Stimulated activated naive B cell treated with anti-CD40 and anti-IgM and Interleukin-4, amounts not matched to agents 10 μg/mL and 1 μg/mL and 100 μg/mL, for 72 hours (primary cell): Measurements from ENCODE around the gene NRARP.

ENCODE experiments used
- ATAC-seq, 2 donors: fragments of 150-1000 bp; cut with Tn5 transposase; replicated peaks; 2 replicates each; pipeline ENCODE4 v1.10.0; 2021; ENCODE audit warnings: moderate library complexity in 1 of 2
- DNase-seq: peaks from one replicate; pipeline ENCODE4 v3.0.0; 2021
- H3K27ac Mint-ChIP-seq: one replicate; pipeline ENCODE4 v1.8.0; 2022; ENCODE audit warnings: mild to moderate bottlenecking, mixed read lengths
- H3K27me3 Mint-ChIP-seq, 2 donors: one replicate each; pipeline ENCODE4 v1.8.0; 2022; ENCODE audit warnings: mixed read lengths in 2 of 2
- H3K36me3 Mint-ChIP-seq, 2 donors: one replicate each; pipeline ENCODE4 v1.8.0; 2022; ENCODE audit warnings: mixed read lengths in 2 of 2, mild to moderate bottlenecking in 1 of 2
- H3K4me1 Mint-ChIP-seq, 2 donors: one replicate each; pipeline ENCODE4 v1.8.0; 2022; ENCODE audit warnings: mixed read lengths in 2 of 2, mild to moderate bottlenecking in 1 of 2
- H3K4me3 Mint-ChIP-seq, 2 donors: one replicate each; pipeline ENCODE4 v1.8.0; 2022; ENCODE audit warnings: mild to moderate bottlenecking in 2 of 2, mixed read lengths in 2 of 2, moderate library complexity in 1 of 2
- H3K9me3 Mint-ChIP-seq, 2 donors: one replicate each; pipeline ENCODE4 v1.8.0; 2022; ENCODE audit warnings: mixed read lengths in 2 of 2, mild to moderate bottlenecking in 1 of 2

NRARP gene

DNA sequence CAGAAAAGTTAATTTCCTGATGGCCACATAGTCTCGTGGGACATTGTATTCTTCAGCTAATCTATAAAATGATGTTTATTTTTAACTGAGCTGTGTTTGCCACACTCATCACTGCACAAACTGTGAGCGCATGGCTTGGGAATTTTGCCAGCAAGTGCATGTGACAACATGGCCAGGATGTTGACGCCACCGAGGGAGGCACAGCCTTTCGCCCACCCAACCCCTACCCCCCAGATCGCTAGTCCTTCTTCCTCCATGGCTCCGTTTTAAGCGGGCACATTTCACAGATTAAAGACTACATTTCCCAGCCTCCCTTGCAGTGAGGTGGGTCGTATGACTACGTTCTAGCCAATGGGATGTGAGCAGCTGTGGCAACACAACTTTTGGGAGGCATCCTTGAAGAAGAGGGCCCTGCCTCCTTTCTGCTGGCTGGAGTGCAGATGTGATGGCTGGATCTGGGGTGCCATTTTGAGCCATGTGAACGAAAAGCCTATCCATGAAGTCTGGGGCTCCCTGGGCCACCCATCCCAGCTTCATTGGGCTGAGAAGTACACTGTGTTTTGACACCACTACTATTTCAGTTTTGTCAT is 7.9 kb downstream of the NRARP start:
- H3K27ac Mint-ChIP-seq = peak overlapping the region; percentile 76
- DNase-seq (no peak), ATAC-seq (peak; percentile 73 to 77)
- peaks cover 26 to 47% of the 10 kb centered on the region in 2 donors for H3K27me3 Mint-ChIP-seq
- H3K36me3 Mint-ChIP-seq = no peaks in the 10 kb centered on the region
- H3K4me1 Mint-ChIP-seq = peaks cover 11 to 21% of the 10 kb centered on the region in 2 donors
- peak overlapping the region; percentile 60 to 68 for H3K4me3 Mint-ChIP-seq
- H3K9me3 Mint-ChIP-seq = no peaks in the 10 kb centered on the region

DNA sequence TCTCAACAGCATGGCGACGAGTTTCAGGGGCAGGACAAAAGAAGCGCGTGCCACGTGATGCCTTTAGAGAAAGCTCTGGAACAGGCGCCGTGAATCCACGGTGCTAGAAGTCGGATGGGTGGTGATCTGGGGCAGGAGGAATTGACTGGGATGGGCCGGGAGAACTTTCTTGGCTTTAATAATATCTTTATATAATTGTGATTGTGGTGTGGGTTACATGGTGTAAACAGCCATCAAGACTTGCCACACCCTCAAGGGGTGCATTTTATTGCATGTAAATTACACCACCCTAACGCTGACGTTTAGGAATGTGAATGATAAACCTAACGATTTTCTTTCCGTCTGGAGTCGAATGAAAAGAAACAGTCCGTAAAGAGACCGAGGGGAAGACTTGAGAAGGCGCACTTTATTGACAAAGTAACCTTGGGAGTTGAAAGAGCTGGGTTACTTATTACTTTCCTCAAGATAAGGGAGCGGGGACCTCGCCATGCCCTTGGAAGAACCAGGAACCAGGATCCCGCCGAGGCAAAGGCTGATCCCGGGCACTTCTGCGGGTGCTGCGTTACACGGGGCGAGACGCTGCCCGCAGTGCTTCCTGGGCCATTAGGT is 8.5 kb downstream of the NRARP start:
- ATAC-seq = no peak
- H3K4me1 Mint-ChIP-seq = peaks cover 11 to 21% of the 10 kb centered on the region in 2 donors
- no peaks in the 10 kb centered on the region for H3K36me3 Mint-ChIP-seq
- peaks cover 24 to 41% of the 10 kb centered on the region in 2 donors for H3K27me3 Mint-ChIP-seq
- no peaks in the 10 kb centered on the region for H3K9me3 Mint-ChIP-seq
- no peak for DNase-seq
- no peak overlapping the region for H3K4me3 Mint-ChIP-seq
- H3K27ac Mint-ChIP-seq = no peak overlapping the region

DNA sequence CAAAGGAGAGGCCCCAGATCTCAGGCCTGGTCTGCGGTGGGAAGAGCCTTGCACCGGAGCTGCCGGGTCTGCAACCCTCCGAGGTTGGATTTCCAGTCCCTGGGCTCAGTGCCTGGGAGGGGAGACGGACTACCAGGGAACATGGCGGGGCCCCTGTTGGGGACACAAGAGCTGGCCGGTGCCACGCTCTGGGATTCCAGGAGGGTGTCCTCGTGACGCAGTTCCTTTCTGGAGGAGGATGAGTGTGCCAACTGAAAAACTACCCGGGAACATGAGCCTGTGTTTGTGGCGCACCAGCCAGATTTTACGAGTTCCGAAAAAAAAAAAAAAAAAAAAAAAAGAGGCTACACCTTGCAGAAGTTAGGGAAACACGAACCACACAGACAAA is 9.0 kb downstream of the NRARP start:
- Mint-ChIP-seq H3K36me3 (no peaks in the 10 kb centered on the region), H3K9me3 (no peaks in the 10 kb centered on the region), H3K27ac (no peak overlapping the region), H3K27me3 (peaks cover 22 to 36% of the 10 kb centered on the region in 2 donors), H3K4me3 (no peak overlapping the region), H3K4me1 (peaks cover 11 to 21% of the 10 kb centered on the region in 2 donors)
- ATAC-seq (no peak), DNase-seq (no peak)

DNA sequence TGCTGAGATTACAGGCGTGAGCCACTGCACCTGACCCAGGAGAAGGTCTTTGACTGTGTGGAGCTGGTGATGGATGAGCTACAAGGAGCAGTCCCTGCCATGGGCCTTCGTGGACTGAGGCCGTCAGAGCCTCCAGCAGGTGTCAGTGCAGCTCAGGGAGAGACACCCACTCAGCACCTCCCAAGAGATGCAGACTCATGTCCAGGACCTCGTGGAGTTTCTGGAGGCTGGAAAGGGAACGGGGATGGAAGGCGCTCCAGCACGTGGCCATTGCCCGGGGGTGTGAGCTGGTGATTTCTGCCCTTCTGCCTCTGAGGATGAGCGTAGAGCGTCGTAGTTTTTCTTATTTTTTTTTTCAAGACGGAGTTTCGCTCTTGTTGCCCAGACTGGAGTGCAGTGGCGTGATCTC is 15.1 kb downstream of the NRARP start:
- Mint-ChIP-seq H3K4me1 (peaks cover 10 to 32% of the 10 kb centered on the region in 2 donors), H3K27ac (peak overlapping the region; percentile 90), H3K36me3 (peaks cover 8 to 13% of the 10 kb centered on the region in 2 donors), H3K27me3 (no peaks in the 10 kb centered on the region), H3K9me3 (peaks cover 4% of the 10 kb centered on the region in 2 donors), H3K4me3 (no peak overlapping the region)
- ATAC-seq (peak; percentile 26 to 35), DNase-seq (no peak)

DNA sequence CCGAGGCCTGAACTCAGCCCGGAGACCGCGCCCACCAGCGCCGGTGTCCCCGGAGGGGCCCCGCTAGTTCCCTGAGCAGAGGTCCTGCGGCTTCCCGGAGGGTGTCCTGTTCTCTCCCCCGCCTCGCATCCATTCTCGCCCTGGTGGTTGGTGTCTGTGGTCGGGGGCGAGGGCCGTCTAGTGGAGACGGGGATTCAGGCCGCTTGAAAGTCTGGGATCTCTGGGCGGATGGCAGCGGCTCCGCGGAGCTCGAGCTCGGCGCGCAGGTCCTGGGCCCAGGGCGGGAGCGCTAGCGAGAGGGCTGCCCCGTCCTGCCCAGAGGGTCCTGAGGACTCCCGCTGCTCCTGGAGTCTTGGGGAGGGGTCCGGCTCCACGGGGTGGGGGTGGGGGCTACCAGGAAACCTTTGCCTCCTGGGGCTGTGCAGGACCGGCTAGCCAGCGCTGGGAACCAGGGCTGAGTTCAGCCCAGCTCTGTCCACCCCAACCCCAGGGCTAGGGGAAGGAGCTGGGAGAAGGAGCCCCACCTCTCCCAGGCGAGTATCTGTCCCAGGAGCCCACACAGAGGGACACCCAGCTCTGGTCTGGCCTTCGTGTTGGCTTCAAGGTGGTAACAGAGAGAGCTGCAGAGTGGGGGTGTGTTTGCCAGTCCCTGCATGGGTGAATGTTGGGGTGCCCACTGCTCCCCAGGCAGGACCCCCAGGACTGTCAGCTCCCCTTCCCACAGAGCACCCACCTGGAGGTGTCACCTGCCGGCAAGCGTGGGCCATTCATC is 20.5 kb downstream of the NRARP start:
- DNase-seq = no peak
- H3K36me3 Mint-ChIP-seq = peaks cover 8 to 14% of the 10 kb centered on the region in 2 donors
- peaks cover 12 to 36% of the 10 kb centered on the region in 2 donors for H3K4me1 Mint-ChIP-seq
- H3K4me3 Mint-ChIP-seq = no peak overlapping the region
- H3K27me3 Mint-ChIP-seq = no peaks in the 10 kb centered on the region
- H3K9me3 Mint-ChIP-seq = no peaks in the 10 kb centered on the region
- H3K27ac Mint-ChIP-seq = no peak overlapping the region
- no peak for ATAC-seq

DNA sequence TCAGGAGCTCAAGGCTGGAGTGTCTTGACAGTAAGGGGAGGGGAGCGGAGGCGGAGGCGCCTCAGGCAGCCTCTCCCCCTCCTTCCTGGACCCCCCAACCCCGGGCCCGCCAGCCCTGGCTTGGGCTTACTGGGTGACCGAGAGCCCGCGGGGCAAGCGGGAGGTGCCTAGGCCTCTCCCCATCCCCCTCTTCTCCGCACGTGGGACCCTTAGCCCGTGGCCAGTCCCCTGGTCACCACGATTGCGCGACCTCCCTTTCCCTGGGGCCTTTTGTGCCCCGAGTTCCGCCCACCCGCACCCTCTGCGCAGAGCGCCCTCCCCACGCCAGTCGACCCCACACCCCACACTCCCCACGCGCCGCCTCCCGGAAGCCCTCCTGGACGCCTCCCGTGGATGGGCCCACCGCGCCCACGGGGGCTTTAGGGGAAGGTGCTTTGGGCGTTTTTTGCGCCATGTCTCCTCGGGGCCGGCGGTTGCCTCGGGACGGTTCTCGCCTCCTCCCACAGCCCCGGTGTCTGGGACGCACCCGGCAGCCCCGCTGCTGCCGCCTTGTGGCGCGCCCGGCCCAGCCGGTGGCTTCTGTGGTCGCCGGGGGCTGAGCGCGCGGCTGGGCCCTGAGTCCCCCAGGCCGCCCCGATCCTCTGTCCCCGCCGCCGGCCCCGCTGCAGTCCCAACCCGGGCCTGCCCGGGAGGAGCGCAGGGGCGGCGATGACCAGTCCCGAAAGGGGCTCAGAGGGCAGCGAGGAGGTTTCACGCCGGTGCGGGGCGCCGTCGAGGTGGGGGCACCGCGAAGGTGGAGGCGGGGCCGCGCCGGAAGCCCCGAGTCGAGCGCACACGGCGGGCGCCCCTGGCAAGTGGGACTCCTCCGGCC is 21.4 kb downstream of the NRARP start:
- H3K36me3 Mint-ChIP-seq = peaks cover 8 to 14% of the 10 kb centered on the region in 2 donors
- ATAC-seq (no peak), DNase-seq (no peak)
- H3K4me1 Mint-ChIP-seq = peaks cover 17 to 36% of the 10 kb centered on the region in 2 donors
- no peaks in the 10 kb centered on the region for H3K27me3 Mint-ChIP-seq
- no peak overlapping the region for H3K27ac Mint-ChIP-seq
- no peak overlapping the region for H3K4me3 Mint-ChIP-seq
- H3K9me3 Mint-ChIP-seq = no peaks in the 10 kb centered on the region

DNA sequence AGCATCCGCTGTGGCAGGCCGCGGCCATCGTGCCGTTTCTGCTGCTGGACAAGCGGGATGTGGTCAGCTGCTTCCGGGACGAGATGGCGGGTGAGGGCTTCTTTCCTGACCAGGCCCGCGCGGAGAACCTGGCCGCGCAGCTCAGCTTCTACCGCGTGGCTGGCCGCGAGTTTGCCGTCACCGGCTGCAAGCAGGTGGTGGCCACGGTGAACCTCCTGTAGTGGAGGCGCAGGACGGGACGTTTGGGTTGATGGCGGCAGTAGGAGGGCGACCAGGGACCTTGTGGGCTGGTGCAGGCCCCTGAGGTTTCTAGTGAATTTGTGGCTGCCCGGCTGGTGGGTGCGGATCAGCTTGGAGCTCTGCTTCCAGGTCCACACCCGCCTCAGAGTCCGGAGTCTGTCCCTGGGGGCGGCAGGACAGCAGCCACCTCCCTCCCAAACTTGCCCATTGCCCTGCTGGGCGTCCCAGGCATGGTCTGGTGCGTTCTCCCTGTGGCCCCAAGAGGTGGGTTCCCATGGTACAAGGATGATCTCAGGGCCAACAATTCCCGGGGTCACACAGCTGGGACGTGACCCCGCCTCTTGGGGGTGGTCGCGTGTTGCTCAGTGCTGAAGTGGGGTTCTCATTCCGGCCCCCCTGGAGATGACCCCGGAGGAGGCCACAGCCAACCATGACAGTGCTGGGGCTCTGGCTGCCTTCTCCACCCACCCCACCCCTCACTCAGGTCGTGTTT is 22.2 kb downstream of the NRARP start:
- Mint-ChIP-seq H3K4me3 (no peak overlapping the region), H3K9me3 (no peaks in the 10 kb centered on the region), H3K36me3 (peaks cover 4 to 14% of the 10 kb centered on the region in 2 donors), H3K27ac (no peak overlapping the region), H3K27me3 (no peaks in the 10 kb centered on the region), H3K4me1 (peaks cover 24 to 40% of the 10 kb centered on the region in 2 donors)
- DNase-seq (no peak), ATAC-seq (no peak)

DNA sequence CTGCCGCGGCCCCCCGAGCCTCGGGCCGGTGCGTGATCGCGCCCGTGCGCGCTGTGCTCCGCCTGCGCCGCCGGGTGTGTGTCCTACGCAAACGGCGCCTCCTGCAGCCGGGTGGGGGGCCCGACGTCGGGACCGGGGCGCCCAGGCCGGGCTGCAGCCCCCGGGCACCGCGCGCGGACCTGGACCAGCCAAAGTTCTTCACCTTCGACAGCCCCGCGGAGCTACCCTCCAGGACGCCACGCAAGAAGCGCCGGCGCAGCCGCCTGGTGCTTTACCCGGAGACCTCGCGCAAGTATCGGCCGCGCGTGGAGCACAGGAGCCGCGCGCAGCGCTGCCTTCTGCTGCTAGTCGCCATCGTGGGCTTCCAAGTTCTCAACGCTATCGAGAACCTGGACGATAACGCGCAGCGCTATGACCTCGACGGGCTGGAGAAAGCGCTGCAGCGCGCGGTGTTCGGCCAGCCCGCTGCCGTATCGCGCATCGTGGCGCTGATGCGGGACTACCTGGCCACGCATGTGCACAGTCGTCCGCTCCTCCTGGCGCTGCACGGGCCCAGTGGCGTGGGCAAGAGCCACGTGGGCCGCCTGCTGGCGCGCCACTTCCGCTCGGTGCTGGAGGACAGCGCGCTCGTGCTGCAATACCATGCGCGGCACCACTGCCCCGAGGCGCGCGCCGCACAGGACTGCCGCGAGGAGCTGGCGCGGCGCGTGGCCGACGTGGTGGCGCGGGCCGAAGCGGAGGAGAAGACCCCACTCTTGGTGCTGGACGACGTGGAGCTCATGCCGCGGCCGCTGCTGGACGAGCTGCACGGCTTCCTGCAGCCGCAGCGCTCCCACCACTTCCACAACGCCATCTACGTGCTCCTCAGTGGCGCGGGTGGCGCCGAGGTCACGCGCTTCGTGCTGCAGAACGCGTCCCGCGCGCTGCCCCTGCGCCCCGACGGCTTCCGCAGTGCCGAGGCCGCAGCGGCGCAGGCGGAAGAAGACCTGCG is 23.1 kb downstream of the NRARP start:
- no peak overlapping the region for H3K27ac Mint-ChIP-seq
- no peak overlapping the region for H3K4me3 Mint-ChIP-seq
- DNase-seq (no peak), ATAC-seq (no peak)
- H3K9me3 Mint-ChIP-seq = no peaks in the 10 kb centered on the region
- peaks cover 30 to 48% of the 10 kb centered on the region in 2 donors for H3K4me1 Mint-ChIP-seq
- peaks cover 12 to 21% of the 10 kb centered on the region in 2 donors for H3K36me3 Mint-ChIP-seq
- H3K27me3 Mint-ChIP-seq = no peaks in the 10 kb centered on the region

DNA sequence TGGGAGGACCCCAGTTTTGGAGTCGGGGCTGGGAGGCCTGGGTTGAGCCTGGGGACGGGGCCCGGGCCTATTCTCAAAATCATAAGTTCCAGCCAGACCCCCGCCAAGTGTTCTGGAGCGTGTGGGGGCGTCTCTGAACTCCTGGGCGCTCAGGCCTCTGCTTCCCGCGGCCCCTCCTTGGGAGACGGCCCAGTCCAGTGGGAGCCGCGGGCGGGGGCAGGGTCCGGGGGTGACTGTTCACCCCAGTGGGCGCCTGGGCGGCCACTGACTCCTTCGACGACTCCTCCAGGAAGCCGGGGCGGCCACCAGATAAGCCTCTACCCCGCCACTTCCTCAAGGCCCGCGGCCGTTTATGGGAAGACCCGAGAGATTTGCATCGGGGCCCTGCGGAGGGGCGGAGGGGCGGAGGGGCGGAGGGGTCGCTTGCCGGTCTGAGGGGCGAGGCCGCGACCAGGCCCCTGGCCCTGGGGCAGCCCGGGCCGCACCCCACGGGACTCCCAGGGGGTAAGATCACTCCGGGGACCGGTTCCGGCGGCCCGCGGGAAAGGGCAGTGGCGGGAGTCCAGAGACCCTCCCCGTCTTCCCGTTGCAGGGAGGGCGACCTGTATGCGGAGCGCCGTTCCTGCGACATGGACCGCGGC is 23.9 kb downstream of the NRARP start:
- no peaks in the 10 kb centered on the region for H3K27me3 Mint-ChIP-seq
- peak overlapping the region; percentile 89 to 93 for H3K4me3 Mint-ChIP-seq
- ATAC-seq (peak; percentile 21 to 26), DNase-seq (no peak)
- H3K4me1 Mint-ChIP-seq = peaks cover 30 to 48% of the 10 kb centered on the region in 2 donors
- peak overlapping the region; percentile 98 for H3K27ac Mint-ChIP-seq
- no peaks in the 10 kb centered on the region for H3K9me3 Mint-ChIP-seq
- H3K36me3 Mint-ChIP-seq = peaks cover 20 to 23% of the 10 kb centered on the region in 2 donors

DNA sequence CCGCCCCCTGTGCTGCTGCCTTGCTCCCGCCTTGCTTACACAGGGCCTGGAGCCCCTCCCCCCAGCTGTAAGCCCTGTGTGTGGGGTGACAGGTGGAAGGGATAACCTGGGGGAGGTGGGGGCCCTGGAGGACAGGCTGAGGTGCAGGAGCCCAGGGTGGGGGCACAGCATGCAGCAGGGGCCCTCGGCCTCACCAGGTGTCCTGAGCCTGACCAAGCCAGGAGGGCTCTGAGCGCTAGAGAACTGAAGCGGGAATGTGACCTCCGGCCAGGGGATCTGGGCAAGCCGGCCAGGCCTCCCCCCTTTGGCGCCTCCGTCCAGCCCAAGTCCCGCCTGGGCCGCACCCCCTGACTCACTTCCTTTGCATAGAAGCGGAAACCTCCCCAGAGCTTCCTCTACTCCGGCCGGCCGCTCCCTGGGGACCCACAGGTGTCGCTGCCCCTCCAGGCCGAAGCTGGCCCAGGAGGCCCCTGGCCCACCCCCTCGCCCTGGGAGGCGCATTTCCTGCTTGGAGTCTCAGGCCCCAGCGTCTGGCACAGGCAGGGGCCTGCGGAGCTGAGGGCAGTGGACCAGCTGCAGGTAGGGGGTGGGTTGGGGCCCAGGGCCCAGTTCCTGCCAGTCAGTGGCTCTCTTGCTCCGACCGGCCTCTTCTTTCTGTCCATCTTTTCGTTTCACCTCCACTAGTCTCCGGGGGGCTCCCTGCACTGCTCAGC is 24.6 kb downstream of the NRARP start, which contains the start of gene TOR4A:
Gene TOR4A, plus strand, starts transcription at position 398 of the 713 bp plus-strand sequence. CDS start 964 bp downstream, outside the sequence.
- Mint-ChIP-seq H3K4me1 (peaks cover 25 to 41% of the 10 kb centered on the region in 2 donors), H3K9me3 (no peaks in the 10 kb centered on the region), H3K27ac (peak within 1 kb of the TSS; percentile 98), H3K27me3 (no peaks in the 10 kb centered on the region), H3K36me3 (peaks cover 19 to 22% of the 10 kb centered on the region in 2 donors), H3K4me3 (peak within 1 kb of the TSS; percentile 89 to 93)
- ATAC-seq (peak; percentile 77 to 81), DNase-seq (peak; percentile 66)

DNA sequence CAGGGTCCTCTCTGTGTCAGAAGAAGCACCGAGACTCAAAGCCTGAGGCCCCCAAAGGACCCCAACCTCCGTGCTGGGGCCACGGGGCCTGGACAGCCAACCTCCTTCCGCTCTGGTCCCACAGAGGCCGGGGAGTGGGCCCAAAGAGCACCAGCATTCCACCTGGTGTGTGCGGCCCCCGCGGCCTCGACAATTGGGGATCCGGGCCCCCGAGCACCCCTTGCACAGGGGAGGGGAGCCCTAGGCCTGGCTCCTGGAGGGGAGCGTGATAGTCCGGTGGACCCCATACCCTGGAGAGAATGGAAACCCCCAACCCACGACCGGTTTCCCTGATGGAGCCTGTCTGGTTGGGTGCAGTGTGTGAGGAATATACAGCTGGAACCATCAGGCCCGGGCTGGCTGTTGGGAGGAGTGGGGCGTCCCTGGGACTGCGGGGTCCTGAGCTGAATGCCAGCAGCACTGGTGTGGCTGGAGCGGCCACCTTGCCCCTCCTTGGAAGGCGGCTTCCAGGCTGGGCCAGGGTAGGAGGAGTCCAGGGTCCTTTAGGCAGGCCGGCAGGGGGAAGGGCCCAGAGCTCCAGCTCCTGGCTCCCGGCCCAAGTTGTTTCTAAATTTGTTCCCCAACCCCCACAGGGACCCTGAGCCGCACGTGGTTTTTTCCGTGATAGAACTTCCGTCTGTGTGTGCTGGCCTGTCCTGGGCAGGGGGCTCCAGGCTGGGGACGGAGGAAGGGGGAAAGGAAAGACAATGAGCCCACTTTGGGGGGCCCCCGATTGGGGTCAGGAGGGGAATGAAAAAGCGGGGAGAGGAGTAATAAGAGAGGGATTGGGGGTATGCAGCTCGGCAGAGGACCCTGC is 25.4 kb downstream of the NRARP start:
- Mint-ChIP-seq H3K9me3 (no peaks in the 10 kb centered on the region), H3K27me3 (no peaks in the 10 kb centered on the region), H3K4me1 (peaks cover 24 to 33% of the 10 kb centered on the region in 2 donors), H3K4me3 (peak overlapping the region; percentile 89 to 93), H3K36me3 (peaks cover 16 to 20% of the 10 kb centered on the region in 2 donors), H3K27ac (peak overlapping the region; percentile 98)
- ATAC-seq (peak; percentile 28 to 37), DNase-seq (no peak)
